GM19452 (cell line): ENCODE results near the gene EEF2K.
"Not testable (repeated sequence)": the region's sequence is repeated elsewhere in the genome, so short reads cannot be mapped to it uniquely, and the experiment has no call there.

Source experiments
- ATAC-seq: cut with Tn5 transposase; IDR thresholded peaks from one replicate; pipeline ENCODE4 v1.9.1; 2021; ENCODE audit not compliant: unreplicated experiment

The EEF2K gene

DNA sequence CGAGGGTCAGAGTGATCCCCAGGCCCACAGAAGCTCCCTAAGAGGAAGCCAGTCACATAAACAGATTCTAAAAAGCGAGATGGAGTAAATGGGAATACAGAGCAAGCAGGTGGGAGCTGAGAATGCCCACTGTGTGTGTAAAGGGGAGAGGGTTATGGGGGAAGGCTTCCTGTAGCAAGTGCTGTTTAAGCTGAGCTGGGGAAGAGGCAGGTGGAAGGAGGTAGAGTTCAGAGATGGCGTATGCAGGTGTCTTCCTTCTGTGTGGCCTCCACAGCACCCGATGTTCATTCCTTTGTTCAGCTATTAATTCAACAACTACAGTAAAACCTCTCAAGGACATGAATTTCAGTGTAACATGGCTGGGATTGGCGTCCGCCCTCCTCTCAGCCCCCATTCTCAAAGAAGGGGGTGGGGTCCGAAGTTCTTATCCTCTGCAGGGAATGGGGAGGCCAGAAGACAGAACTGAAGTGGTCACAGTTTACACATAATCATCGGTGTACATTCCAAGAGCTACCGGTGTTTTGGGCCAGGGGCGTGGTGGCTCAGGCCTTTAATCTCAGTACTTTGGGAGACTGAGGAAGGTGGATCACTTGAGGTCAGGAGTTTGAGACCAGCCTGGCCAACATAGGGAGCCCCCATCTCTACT is 1.8 kb downstream of the EEF2K start:
- ATAC-seq: no peak

DNA sequence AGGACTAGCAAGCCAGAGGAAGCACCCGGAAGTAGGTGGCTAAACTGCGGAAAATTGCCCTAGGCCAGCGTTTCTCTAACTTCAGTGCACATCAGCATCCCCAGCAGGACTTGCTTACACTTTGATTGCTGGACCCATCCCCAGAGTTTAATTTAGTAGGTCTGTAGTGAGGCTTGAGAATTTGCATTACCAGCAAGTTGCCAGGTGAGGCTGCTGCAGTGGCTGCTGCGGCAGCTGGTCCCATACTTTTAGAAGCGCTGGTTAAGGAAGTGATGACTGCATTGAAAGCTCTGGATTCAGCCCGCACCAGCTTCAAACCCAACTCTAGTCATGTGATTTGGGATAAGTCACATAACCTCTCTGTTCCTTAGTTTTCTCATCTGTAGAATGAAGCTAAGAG is 4.2 kb downstream of the EEF2K start:
- no peak for ATAC-seq

DNA sequence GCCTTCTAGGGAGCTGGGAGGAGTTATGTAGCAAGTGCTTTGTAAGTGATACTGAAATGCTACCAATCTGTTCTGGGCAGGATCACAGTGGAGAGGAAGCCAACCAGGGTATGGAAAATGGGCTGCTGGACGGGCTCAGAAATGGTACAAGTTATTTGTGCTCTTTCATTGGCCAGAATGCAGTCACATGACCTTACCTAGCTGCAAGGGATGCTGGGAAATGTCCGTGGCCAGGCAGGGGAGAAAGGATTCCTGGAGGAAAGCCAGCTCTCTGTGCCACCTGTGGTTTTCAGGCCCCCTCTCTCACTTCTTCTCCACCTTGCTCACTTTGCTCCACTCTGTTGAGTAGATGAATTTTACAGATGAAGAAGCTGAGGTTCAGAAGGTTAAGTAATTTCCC is 4.8 kb downstream of the EEF2K start:
- ATAC-seq: no peak

DNA sequence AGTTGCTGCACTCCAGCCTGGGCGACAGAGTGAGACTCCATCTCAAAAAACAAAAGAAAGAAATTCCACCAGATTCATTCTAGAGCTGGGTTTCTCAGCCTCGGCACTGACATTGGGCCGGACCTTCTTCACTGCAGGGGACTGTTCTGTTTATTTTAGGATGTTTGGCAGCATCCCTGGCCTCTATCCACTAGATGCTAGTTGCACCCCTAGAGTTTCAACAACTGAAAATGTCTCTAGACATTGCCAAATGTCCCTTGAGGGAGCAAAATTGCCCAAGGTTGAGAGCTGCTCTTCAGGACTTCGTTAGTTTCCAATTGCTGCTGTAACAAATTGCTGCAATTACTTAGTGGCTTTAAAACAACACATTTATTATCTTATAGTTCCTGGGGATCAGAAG is 7.2 kb downstream of the EEF2K start:
- no peak for ATAC-seq

DNA sequence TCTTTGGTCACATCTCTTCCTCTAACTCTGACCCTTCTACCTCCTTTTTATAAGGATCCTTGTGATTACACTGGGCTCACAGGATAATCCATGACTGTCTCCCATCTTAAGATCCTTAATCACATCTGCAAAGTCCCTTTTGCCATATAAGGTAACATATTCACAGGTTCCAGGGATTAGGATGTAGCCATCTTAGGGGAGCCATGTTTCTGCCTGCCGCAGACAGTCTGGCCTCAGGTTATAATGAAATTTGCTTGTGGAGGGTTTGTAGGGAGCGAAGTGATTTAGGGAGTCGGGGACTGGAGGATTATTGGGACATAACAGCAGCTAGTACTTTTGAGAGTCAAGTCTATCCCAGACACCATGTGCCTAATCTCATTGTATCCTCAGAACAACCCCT is 7.7 kb downstream of the EEF2K start:
- no peak for ATAC-seq

DNA sequence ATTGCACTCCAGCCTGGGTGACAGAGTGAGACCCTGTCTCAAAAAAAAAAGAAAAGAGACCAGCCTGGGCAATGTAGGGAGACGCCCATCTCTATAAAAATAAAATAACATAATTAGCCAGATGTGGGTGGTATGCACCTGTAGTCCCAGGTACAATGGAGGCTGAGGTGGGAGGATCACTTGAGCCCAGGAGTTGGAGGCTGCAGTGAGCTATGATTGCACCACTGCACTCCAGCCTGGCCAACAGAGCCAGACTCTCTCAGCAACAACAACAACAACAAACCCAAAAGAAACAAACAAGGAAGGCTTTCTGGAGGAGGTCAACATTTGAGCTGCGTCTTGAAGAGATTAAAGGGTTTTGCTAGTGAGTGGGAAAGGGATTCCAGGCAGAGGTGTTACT is 8.3 kb downstream of the EEF2K start:
- no peak for ATAC-seq

DNA sequence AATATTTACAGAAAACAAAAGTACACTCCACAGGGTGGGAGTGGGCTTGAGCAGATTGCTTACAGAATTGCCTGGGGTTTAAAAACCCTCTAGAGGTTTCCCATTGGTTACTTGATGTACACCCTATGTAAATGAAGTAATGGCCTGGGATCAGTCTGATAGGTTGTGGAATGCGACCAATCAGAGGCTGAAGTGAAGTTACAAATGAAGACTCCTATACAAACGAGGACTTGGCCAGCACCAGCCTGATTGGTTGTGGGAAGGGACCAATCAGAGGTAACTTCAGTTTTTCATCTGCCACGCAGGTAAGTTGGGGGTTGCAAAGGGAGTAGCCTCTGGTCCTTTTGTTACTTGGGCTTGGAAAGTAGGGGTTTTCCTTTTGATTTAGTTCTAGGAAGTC is 8.8 kb downstream of the EEF2K start:
- ATAC-seq: no peak

DNA sequence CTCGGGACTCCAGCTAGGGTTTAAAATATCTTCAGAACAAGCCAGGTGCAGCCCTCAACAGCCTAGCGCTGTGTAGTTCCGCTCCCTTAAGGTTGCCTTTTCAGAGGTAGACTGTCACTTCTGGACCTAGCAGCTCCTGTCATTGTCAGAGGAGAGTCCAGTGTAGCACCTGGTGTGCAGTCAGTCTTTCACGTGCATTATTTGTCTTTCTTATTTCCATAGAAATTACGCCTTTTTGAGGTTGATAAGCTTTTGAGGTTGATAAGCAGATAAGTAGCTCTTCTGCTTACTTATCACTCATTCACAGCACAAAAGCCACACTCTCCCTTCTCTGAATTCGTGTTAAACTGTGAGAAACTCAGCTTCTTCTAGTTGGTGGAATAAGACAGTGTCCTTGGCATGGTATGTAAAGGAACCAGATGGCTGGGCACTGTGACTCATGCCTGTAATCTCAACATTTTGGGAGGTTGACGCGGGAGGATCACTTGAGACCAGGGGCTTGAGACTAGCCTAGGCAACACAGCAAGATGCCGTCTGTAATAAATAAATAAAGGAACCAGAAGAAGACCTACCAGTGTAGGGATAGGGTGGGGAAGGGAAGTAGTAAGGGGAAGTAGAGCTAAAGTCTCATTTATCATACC is 10.2 kb downstream of the EEF2K start:
- ATAC-seq: no peak

DNA sequence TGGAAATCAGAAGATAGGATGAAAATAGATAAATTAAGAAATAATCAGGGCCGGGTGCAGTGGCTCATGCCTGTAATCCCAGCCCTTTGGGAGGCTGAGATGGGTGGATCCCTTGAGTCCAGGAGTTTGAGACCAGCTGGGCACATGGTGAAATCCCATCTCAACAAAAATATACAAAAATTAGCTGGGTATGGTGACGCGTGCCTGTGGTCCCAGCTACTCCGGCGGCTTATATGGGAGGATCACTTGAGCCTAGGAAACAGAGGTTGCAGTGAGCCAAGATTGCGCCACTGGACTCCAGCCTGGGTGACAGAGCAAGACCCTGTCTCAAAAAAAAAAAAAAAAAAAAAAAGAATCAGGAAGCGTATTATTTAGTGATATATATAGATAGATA is 10.8 kb downstream of the EEF2K start:
- not testable (repeated sequence) for ATAC-seq

DNA sequence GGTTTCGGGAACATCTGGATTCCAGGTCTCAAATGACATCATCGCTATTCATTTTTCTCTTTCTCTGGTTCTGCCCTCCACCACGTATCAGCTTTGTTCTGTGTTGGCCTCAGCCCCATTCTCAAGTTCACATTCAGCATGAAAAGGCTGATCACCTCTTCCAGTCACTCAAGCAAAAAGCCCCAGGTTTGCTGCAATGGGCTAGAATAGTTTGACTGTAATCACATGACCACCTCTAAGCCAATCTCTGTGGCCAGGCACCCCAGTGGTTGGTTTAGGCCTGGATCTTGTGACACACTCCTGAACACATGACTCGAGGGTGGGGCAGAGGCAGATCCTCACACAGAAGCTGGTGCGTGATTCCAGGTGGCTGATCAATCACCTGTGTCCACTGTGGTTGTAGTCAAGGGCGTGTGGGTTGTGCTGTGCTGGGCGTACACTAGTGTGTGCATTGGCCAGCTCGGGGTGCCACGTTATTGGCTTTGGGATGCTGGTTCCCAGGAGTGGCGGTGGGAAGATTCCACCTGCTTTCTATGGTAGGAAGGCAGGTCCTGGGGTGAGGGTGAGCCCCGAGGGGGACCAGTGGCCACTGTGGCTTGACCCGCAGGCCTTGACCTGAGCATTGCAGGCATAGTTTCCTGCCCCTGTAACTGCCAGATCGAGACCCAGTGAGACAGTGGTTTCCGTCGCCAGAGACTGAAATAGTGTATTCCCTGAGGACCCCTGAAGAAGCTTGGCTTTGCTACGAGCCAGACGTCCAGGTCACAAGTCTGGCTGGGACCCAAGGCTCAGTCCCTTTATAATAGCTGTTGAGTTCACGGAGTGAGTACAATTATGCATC is 12.0 kb downstream of the EEF2K start:
- ATAC-seq: peak; percentile 80

DNA sequence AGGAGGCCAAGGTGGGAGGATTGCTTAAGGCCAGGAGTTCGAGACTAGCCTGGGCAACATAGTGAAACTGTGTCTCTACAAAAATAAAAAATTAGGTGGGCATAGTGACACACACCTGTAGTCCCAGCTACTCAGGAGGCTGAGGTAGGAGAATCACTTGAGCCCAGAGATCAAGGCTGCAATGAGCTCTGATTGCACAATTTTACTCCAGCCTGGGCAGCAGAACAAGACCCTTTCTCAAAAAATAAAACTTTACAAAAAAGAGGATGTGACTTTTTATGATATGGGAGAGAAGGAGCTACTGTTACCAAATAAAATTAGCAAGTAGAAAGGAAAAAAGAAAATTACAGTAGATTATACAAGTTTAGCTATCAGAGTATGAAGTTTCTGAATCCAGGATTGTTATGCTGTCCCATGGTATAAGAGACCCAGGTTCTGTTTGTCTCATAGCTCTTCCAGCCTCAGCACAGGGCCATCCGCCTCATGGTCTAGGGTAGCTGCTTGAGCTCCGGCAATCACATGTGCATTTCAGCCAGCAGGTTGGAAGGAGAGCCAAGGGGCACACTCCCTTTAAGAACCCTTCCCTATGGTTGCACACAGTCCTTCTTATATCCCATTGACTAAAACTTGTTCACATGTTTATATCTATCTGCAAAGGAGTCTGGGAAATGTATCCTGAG is 13.5 kb downstream of the EEF2K start:
- ATAC-seq: no peak

DNA sequence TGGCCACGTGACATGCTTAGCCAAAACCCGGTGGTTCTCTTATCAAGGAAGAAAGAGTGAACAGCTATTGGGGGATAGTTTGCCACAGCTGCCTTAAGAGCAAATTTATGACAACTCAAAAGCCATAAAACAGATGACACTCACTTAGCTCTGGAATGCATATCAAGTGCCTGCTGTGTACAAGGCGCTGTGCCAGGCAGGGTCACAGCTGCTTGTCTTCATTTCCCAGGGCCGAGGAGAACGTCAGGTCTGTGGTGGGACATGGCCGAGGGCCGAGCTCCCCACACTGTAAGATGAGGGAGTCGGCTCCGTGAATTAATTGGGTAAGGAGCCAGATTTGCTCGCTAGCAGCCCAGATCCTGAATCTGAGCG is 14.0 kb downstream of the EEF2K start:
- no peak for ATAC-seq

DNA sequence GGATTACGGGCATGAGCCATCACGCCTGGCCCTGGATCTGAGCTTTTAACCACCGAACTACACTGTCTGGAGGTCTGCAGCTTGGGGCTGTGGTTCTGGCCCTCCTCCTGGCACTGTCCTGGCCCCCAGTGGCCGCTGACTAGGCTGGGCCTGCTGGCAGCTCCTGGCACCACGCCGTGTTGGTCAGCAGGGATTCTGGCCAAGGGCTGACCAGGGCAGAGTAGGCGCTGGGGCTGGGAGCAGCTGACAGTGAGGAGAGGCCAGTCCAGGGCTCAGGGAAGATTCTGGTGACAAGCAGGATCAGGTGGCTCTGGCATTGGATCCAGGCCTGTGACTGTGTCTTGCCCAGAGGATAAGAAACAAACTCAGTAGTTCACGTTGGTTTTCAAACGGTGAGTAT is 14.6 kb downstream of the EEF2K start:
- no peak for ATAC-seq

DNA sequence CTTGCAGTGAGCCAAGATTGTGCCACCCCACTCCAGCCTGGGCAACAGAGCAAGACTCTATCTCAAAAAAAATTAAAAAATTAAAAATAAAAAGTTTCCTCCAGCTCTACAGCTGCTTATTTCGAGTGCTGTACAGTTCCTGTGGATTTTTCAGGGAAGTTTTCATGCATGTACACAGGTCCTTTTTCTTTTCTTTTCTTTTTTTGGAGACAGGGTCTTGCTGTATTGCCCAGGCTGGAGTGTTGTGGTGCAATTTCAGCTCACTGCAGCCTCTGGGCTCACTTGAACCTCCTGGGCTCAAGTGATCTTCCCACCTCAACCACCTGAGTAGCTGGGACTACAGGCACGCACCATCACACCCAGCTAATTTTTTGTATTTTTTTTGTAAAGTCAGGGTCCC is 15.9 kb downstream of the EEF2K start:
- ATAC-seq: no peak

DNA sequence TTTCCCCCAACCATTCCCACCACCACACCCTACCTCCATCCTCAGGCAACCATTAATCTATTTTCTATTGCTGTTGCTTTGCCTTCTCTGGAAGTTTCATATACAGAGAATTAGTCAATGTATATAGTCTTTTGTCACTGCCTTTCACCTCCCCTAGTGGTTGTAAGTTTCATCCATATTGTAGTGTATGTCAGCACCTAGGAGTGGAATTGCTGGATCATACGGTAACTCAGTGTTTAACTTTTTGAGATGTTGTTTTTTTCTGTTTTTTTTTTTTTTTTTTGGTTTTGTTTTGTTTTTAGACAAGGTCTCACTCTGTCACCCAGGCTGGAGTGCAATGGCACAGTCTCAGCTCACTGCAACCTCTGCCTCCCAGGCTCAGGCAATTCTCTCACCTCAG is 16.9 kb downstream of the EEF2K start:
- no peak for ATAC-seq

DNA sequence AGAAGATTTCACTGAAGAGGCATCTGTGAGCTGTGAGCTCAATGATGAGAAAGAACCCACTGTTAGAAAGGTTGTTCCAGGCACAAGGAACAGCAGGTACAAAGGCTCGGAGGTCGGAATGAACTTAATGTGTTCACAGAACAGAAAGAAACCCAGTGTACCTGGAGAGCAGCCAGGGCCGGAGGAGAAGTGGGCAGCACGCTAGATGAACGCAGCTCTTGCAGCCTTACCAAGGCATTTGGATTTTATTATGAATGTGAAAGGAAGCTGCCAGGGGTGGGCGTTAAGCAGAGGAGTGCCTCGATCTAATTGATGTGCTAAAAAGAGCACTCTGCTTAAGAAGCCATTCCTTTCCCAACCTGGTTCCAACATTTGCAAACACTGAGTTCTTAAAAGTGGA is 19.0 kb downstream of the EEF2K start:
- no peak for ATAC-seq

DNA sequence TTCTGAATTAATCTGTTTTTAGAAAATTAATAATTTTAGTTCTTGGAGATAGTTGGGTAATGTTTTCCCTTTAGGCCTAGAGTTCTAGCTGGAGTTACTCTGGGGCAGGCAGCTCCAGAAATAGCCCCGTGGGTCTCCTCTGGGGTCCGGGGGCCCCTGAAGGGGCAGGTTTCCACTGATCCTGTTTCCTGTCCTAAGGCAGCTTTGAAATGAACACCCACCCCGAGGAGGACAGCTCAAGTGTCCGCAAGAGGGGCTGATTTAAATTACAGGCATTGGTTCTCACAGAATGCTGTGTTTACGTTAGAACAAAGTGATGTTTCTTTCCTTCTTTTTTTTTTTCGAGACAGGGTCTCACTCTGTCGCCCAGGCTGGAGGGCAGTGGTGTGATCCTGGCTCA is 23.8 kb downstream of the EEF2K start:
- ATAC-seq: no peak

DNA sequence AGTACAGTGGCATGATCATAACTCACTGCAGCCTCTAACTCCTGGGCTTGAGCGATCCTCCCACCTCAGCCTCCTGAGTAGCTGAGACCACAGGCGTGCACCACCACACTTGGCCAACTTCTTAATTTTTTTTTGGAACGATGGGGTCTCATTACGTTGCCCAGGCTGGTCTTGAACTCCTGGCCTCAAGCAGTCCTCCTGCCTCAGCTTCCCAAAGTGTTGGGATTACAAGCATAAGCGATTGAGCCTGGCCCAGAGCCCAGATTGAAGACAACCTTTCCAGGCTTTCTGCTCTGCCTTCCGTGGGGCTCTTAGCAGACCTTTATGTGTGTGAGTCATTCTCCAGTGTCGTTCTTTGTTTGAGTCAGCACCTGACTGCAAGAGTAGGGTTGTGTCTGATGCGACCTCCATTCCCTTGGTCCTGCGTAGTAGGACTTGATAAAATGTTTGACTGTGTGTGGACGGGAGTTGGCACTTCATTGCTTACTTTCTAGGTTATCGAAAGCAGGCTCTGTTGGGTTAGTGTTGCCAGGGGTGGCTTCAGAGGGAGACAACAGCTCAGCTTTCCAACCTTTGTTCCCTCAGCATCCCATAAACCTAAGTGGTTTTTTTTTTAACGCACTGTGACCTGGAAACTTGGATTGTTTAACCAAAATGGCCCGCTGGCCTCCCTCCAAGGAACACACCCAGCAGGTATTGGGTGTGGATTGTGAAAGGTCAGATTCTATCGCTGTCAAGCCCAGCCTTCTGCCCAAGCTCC is 26.4 kb downstream of the EEF2K start:
- no peak for ATAC-seq

DNA sequence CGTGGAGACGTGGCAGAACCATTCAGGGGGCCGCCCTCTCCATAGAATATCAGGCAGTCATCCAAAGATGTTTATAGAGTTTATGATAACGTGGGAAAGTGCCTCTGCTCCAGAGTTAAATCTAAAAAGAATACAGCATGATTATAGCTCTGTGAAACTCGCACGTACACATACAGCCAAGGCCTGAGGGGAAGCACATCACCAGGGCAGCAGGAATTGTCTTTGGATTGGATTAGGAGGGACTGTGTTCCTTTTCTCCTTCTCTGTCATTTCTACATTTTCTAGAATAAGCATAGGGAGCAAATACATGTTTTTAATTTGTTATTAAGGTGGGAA is 26.9 kb downstream of the EEF2K start:
- ATAC-seq: no peak

DNA sequence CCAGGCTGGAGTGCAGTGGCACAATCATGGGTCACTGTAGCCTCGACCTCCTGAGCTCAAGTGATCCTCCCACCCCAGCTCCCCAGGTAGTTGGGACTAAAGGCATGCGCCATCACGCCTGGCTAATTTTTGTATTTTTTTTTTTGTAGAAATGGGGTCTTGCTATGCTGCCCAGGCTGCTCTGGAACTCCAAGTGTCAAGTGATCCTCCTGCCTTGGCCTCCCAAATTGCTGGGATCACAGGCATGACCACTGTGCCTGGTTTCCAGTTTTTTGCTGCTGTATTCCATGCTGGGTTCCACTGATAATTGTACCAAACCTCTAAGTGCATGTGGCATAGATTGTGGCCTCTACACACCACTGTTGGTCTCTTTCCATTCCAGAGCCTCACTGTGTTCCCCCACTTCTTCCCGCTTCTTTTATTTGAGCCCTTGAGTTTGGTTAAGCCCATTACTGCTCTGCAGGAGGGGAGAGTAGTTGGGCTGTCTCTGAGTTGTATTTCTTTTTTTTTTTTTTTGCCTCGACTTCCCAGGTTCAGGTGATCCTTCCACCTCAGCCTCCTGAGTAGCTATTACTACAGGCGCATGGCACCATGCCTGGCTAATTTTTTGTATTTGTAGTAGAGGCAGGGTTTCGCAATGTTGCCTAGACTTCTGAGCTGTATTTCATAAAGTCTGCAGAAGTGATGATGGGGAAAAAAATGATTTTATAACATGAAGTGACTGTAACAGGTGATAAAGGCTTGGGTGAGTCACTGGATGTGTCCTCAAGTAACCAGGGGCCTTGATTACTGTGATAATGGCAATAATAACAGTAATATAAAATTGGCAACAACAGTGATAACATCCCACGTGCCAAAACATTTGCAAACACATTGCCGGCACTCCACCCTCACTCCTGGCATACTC is 30.0 kb downstream of the EEF2K start:
- no peak for ATAC-seq
